Neural progenitor cell (in vitro differentiated cells): ENCODE measurements around the gene MKLN1.

Experiments used
- EZH2 ChIP-seq: fragments of 200-600 bp; sonication (generic); IDR thresholded peaks from 2 replicates; pipeline ENCODE4 v1.6.1; 2017; ENCODE audit warnings: antibody characterized with exemption, mild to moderate bottlenecking, moderate library complexity
- TF ChIP-seq, protein P1 (sequence below): fragments of 200-600 bp; sonication (generic); IDR thresholded peaks from 2 replicates; pipeline ENCODE4 v1.5.1; 2017; ENCODE audit warnings: antibody characterized with exemption, mild to moderate bottlenecking

DNA sequence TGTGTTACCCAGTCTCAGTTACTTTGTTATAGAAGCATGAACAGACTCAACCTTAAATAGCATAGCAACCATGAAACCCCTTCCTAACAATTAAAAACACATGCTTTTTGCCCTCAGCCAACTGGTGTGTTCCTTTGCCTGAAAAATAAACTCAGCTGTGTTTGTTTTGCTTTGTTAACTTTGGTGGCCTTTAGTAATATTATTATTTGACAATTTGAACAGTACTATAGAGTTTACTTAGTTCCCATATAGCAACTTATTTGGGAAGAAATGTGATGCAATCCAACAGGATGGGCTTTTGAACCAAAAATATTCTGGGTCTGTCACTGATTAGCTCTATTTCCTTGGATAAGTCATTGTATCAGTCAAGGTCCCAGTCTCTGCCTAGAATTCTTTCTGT lies 22.5 kb upstream of the MKLN1 start:
- TF ChIP-seq, protein P1, sequence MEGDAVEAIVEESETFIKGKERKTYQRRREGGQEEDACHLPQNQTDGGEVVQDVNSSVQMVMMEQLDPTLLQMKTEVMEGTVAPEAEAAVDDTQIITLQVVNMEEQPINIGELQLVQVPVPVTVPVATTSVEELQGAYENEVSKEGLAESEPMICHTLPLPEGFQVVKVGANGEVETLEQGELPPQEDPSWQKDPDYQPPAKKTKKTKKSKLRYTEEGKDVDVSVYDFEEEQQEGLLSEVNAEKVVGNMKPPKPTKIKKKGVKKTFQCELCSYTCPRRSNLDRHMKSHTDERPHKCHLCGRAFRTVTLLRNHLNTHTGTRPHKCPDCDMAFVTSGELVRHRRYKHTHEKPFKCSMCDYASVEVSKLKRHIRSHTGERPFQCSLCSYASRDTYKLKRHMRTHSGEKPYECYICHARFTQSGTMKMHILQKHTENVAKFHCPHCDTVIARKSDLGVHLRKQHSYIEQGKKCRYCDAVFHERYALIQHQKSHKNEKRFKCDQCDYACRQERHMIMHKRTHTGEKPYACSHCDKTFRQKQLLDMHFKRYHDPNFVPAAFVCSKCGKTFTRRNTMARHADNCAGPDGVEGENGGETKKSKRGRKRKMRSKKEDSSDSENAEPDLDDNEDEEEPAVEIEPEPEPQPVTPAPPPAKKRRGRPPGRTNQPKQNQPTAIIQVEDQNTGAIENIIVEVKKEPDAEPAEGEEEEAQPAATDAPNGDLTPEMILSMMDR = no peak
- no peak for TF ChIP-seq EZH2
